ENCODE measurements around the gene SHTN1. TPM values are rescaled to one million over a fixed set of nuclear protein-coding genes. Genes with fewer than 3 reads are reported as not detected.
A peak's percentile ranks its signal among the peaks of the same experiment; 100 is the strongest.

The SHTN1 gene
- total RNA-seq, 1 donor from 2014 or later: 18.2 TPM

DNA sequence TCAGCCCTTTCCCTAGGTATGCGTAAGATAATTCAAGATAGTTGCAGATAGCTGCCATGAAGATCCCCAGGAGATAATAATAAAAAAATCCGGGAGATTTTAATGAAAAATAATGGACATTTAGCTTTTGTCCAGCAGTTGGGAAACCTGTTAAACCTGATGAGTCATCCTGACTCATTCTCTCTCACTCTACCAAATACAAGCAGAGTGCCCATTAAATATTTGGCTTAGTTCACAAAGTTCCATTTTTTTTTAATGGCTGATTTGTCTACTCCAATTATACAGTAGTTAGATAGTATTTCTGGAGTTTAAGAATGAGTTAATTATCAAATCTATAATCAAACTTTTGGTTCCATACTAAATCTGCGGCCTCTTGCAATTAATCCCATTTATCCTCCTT is 2.1 kb upstream of the SHTN1 start:
- Mint-ChIP-seq H3K36me3 (no peaks in the 10 kb centered on the region), H3K9me3 (no peaks in the 10 kb centered on the region), H3K27ac (peak overlapping the region; percentile 56), H3K4me3 (no peak overlapping the region), H3K27me3 (peaks cover 2% of the 10 kb centered on the region), H3K4me1 (ENCODE audit: unreplicated experiment) (peaks cover 12% of the 10 kb centered on the region)
- no peak for DNase-seq (ENCODE audit: extremely low spot score, unreplicated experiment)
- TF ChIP-seq CTCF (conservative IDR thresholded peaks at IDR 0.05): no peak

GRCh38 chr10:117005527-117006055 is 604 bp upstream of the SHTN1 start:
- H3K9me3 Mint-ChIP-seq: no peaks in the 10 kb centered on the region

GRCh38 chr10:117004227-117005025 is 561 bp downstream of the SHTN1 start:
- peak; percentile 72 for DNase-seq (ENCODE audit: extremely low spot score, unreplicated experiment)
- peaks cover 12% of the 10 kb centered on the region for H3K4me1 Mint-ChIP-seq (ENCODE audit: unreplicated experiment)
- no peaks in the 10 kb centered on the region for H3K9me3 Mint-ChIP-seq
- TF ChIP-seq CTCF (conservative IDR thresholded peaks at IDR 0.05): no peak
- peaks cover 2% of the 10 kb centered on the region for H3K27me3 Mint-ChIP-seq
- H3K27ac Mint-ChIP-seq: peak overlapping the region; percentile 88
- H3K36me3 Mint-ChIP-seq: no peaks in the 10 kb centered on the region
- H3K4me3 Mint-ChIP-seq: peak overlapping the region; percentile 92

More at GRCh38 chr10:117005527-117006055, 604 bp upstream of the SHTN1 start:
- peak; percentile 45 for TF ChIP-seq CTCF (conservative IDR thresholded peaks at IDR 0.05)
- peaks cover 2% of the 10 kb centered on the region for H3K27me3 Mint-ChIP-seq
- peaks cover 12% of the 10 kb centered on the region for H3K4me1 Mint-ChIP-seq (ENCODE audit: unreplicated experiment)
- no peaks in the 10 kb centered on the region for H3K36me3 Mint-ChIP-seq
- peak overlapping the region; percentile 83 for H3K4me3 Mint-ChIP-seq
- peak overlapping the region; percentile 62 for H3K27ac Mint-ChIP-seq
- DNase-seq (ENCODE audit: extremely low spot score, unreplicated experiment): no peak

- Mint-ChIP-seq H3K27ac (peak overlapping the region; percentile 59), H3K27me3 (peaks cover 2% of the 10 kb centered on the region), H3K36me3 (peaks cover 7% of the 10 kb centered on the region), H3K4me1 (ENCODE audit: unreplicated experiment) (peaks cover 12% of the 10 kb centered on the region), H3K9me3 (no peaks in the 10 kb centered on the region), H3K4me3 (peak overlapping the region; percentile 86)
- no peak for DNase-seq (ENCODE audit: extremely low spot score, unreplicated experiment)
- TF ChIP-seq CTCF (conservative IDR thresholded peaks at IDR 0.05): no peak
Observed at GRCh38 chr10:117003336-117003735, 1.7 kb downstream of the SHTN1 start.

DNA sequence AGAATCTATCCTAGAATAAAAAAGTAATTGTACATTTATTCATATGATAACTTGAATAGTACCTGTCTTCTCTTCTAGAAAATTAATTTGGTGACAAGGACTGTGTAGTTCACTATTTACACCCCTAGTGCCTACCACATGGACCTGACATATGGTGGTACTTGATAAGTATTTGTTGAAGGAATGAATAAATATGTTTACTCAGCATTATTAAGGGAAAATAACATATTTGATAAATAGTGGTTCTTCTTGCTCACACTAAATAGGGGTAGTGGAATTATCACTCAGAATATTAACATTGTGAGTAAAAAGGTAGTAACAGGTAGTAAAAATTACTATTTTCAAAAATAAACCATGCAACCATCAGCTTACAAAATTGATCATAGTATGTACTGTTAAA is 2.8 kb downstream of the SHTN1 start:
- peaks cover 12% of the 10 kb centered on the region for H3K4me1 Mint-ChIP-seq (ENCODE audit: unreplicated experiment)
- H3K27ac Mint-ChIP-seq: no peak overlapping the region
- TF ChIP-seq CTCF (conservative IDR thresholded peaks at IDR 0.05): no peak
- H3K9me3 Mint-ChIP-seq: no peaks in the 10 kb centered on the region
- no peak for DNase-seq (ENCODE audit: extremely low spot score, unreplicated experiment)
- peaks cover 2% of the 10 kb centered on the region for H3K27me3 Mint-ChIP-seq
- no peak overlapping the region for H3K4me3 Mint-ChIP-seq
- peaks cover 7% of the 10 kb centered on the region for H3K36me3 Mint-ChIP-seq
